ENCODE results near the gene SPIB. TPM values are rescaled to one million over a fixed set of nuclear protein-coding genes. Genes with fewer than 3 reads are reported as not detected.
"Not testable (repeated sequence)": the region's sequence is repeated elsewhere in the genome, so short reads cannot be mapped to it uniquely, and the experiment has no call there.

The SPIB gene
- total RNA-seq, 2 donors from 2014 or later: not detected

GRCh38 chr19:50466706-50467039 is 47.9 kb downstream of the SPIB start:
- DNase-seq (ENCODE audit: low spot score): no peak
- Histone ChIP-seq H3K4me1 (no peaks in the 10 kb centered on the region), H3K27ac (no peak overlapping the region), H3K9me3 (no peaks in the 10 kb centered on the region), H3K36me3 (no peaks in the 10 kb centered on the region), H3K27me3 (no peaks in the 10 kb centered on the region), H3K4me3 (no peak overlapping the region)
- no peak for TF ChIP-seq CTCF (IDR thresholded peaks at IDR 0.05)

- Histone ChIP-seq H3K27ac (no peak overlapping the region), H3K9me3 (no peaks in the 10 kb centered on the region), H3K4me1 (no peaks in the 10 kb centered on the region), H3K4me3 (no peak overlapping the region), H3K27me3 (no peaks in the 10 kb centered on the region), H3K36me3 (no peaks in the 10 kb centered on the region)
- TF ChIP-seq CTCF (IDR thresholded peaks at IDR 0.05): no peak
- no peak for DNase-seq (ENCODE audit: low spot score)
These were observed 48.8 kb downstream of the SPIB start for GRCh38 chr19:50467566-50467965.

- H3K27ac ChIP-seq: no peak overlapping the region
- H3K4me3 ChIP-seq: no peak overlapping the region
- no peak for DNase-seq (ENCODE audit: low spot score)
- no peaks in the 10 kb centered on the region for H3K27me3 ChIP-seq
- TF ChIP-seq CTCF (IDR thresholded peaks at IDR 0.05): no peak
- H3K36me3 ChIP-seq: no peaks in the 10 kb centered on the region
- H3K4me1 ChIP-seq: no peaks in the 10 kb centered on the region
- no peaks in the 10 kb centered on the region for H3K9me3 ChIP-seq
These were observed 50.1 kb downstream of the SPIB start for GRCh38 chr19:50468818-50469217.

GRCh38 chr19:50473336-50473735 is 54.6 kb downstream of the SPIB start:
- not testable (repeated sequence) for H3K36me3 ChIP-seq; H3K27ac ChIP-seq; H3K4me3 ChIP-seq; H3K9me3 ChIP-seq; H3K27me3 ChIP-seq; DNase-seq (ENCODE audit: low spot score)
- peaks cover 3 to 17% of the 10 kb centered on the region in 2 donors for H3K4me1 ChIP-seq

- no peak overlapping the region for H3K4me3 ChIP-seq
- DNase-seq (ENCODE audit: low spot score): no peak
- H3K27me3 ChIP-seq: no peaks in the 10 kb centered on the region
- no peak overlapping the region for H3K27ac ChIP-seq
- peaks cover 3 to 25% of the 10 kb centered on the region in 2 donors for H3K4me1 ChIP-seq
- TF ChIP-seq CTCF (IDR thresholded peaks at IDR 0.05): no peak
- H3K36me3 ChIP-seq: peaks cover 24% of the 10 kb centered on the region
- H3K9me3 ChIP-seq: no peaks in the 10 kb centered on the region
These were observed 56.4 kb downstream of the SPIB start for GRCh38 chr19:50475101-50475568.

GRCh38 chr19:50475736-50476223 is 57.0 kb downstream of the SPIB start:
- Histone ChIP-seq H3K27me3 (no peaks in the 10 kb centered on the region), H3K36me3 (peaks cover 30% of the 10 kb centered on the region), H3K4me1 (peaks cover 3 to 25% of the 10 kb centered on the region in 2 donors), H3K4me3 (peak overlapping the region; percentile 92), H3K9me3 (no peaks in the 10 kb centered on the region), H3K27ac (peak overlapping the region; percentile 76 to 80)
- TF ChIP-seq CTCF (IDR thresholded peaks at IDR 0.05): no peak
- DNase-seq (ENCODE audit: low spot score): no peak
